Panc1 (cell line): ENCODE data around the gene MTRFR. TPM values are rescaled to one million over a fixed set of nuclear protein-coding genes. Genes with fewer than 3 reads are reported as not detected.
"Not testable (repeated sequence)": the region's sequence is repeated elsewhere in the genome, so short reads cannot be mapped to it uniquely, and the experiment has no call there.

Experiments
- ATAC-seq: fragments of 200-7000 bp; cut with Tn5 transposase; 2 replicates; pipeline ENCODE4 v1.9.1; 2020; ENCODE audit warnings: mild to moderate bottlenecking, moderate library complexity
- BruUV-seq: library from RNA; stranded (reverse); fragments of 400-500 nt; replicated peaks from 2 replicates; lab custom pipeline; 2021; lab: Mats Ljungman, UMichigan
- CTCF ChIA-PET: fragments of 300-600 bp; sonication (Branson Sonifier 250); formaldehyde crosslinking; loops from one replicate; lab custom pipeline; 2022; ENCODE audit warnings: antibody characterized with exemption; lab: Charles Lee
- POLR2A ChIA-PET: fragments of 300-600 bp; sonication (Branson Sonifier 250); formaldehyde crosslinking; loops from one replicate; lab custom pipeline; 2022; ENCODE audit warnings: antibody characterized with exemption; lab: Charles Lee
- DNase-seq: peaks from one replicate; pipeline ENCODE4 v3.0.0-alpha.2; 2010; ENCODE audit warnings: low read depth, low spot score
- H3K27ac ChIP-seq: 2 replicates; pipeline ENCODE4 v1.5.1; 2011; ENCODE audit warnings: mild to moderate bottlenecking, low read length, inconsistent platforms
- H3K27me3 ChIP-seq: fragments of 200-500 bp; sonication (Bioruptor generic); 2 replicates; pipeline ENCODE4 v1.6.0; 2014; ENCODE audit warnings: low read length, inconsistent platforms; ENCODE audit not compliant: control insufficient read depth, insufficient read depth
- H3K36me3 ChIP-seq: fragments of 200-500 bp; sonication (Bioruptor generic); 2 replicates; pipeline ENCODE4 v1.5.1; 2014; ENCODE audit warnings: inconsistent platforms, mild to moderate bottlenecking, low read length, moderate library complexity; ENCODE audit not compliant: control insufficient read depth, insufficient read depth
- H3K4me1 ChIP-seq: 2 replicates; pipeline ENCODE4 v1.5.1; 2011; ENCODE audit warnings: inconsistent platforms, mild to moderate bottlenecking, low read length, moderate library complexity; ENCODE audit not compliant: control insufficient read depth, insufficient read depth
- H3K4me3 ChIP-seq, 2 experiments: 2 replicates each; pipeline ENCODE4 v1.5.1; 2011 to 2012; ENCODE audit warnings: low read depth in 2 of 2, low read length in 2 of 2, mild to moderate bottlenecking in 2 of 2, inconsistent platforms in 1 of 2, moderate library complexity in 1 of 2
- H3K9me3 ChIP-seq: fragments of 200-500 bp; sonication (Bioruptor generic); 2 replicates; pipeline ENCODE4 v1.5.1; 2014; ENCODE audit warnings: low read depth, mild to moderate bottlenecking, inconsistent platforms, low read length, moderate library complexity; ENCODE audit not compliant: control insufficient read depth, insufficient read depth
- CTCF ChIP-seq: fragments of 450-650 bp; IDR thresholded peaks from 2 replicates; pipeline ENCODE4 v1.5.1; 2017; ENCODE audit warnings: mild to moderate bottlenecking
- POLR2AphosphoS5 ChIP-seq: IDR thresholded peaks from 2 replicates; pipeline ENCODE4 v1.6.1; 2012; ENCODE audit warnings: mild to moderate bottlenecking, low read depth, low read length, moderate library complexity
- SIN3A ChIP-seq: IDR thresholded peaks from 2 replicates; pipeline ENCODE4 v1.6.1; 2012; ENCODE audit warnings: low read depth, mild to moderate bottlenecking, low read length, moderate library complexity, borderline replicate concordance; ENCODE audit not compliant: insufficient read depth
- TCF7L2 ChIP-seq: IDR thresholded peaks from 2 replicates; pipeline ENCODE4 v1.6.1; 2011; ENCODE audit warnings: mild to moderate bottlenecking, low read depth, low read length, inconsistent platforms
- in situ Hi-C: cut with HindIII; loops from 2 replicates; pipeline ENCODE4 v1.10.0; 2016; ENCODE audit warnings: low sequenced_read_pairs, low pct_unique_long_range_greater_than_20kb
- intact Hi-C: fragments of 100-400 bp; cut with micrococcal nuclease; formaldehyde crosslinking; loops from one replicate; pipeline ENCODE4 v1.10.0; 2022; ENCODE audit not compliant: unreplicated experiment
- total RNA-seq: library from RNA; stranded (reverse); gene quantifications from one replicate; pipeline ENCODE4 v1.2.1, GENCODE V29; 2021; ENCODE audit not compliant: unreplicated experiment
- TF ChIP-seq, protein P1 (sequence below), 2 experiments: IDR thresholded peaks; 2 replicates each; pipeline ENCODE4 v1.6.1; 2011 to 2012; ENCODE audit warnings: low read depth in 2 of 2, control low read depth in 1 of 2, low read length in 1 of 2, mild to moderate bottlenecking in 1 of 2, moderate library complexity in 1 of 2; ENCODE audit not compliant: insufficient read depth in 1 of 2

The MTRFR gene
- total RNA-seq, 1 experiment from 2014 or later, result 21.5 TPM

DNA sequence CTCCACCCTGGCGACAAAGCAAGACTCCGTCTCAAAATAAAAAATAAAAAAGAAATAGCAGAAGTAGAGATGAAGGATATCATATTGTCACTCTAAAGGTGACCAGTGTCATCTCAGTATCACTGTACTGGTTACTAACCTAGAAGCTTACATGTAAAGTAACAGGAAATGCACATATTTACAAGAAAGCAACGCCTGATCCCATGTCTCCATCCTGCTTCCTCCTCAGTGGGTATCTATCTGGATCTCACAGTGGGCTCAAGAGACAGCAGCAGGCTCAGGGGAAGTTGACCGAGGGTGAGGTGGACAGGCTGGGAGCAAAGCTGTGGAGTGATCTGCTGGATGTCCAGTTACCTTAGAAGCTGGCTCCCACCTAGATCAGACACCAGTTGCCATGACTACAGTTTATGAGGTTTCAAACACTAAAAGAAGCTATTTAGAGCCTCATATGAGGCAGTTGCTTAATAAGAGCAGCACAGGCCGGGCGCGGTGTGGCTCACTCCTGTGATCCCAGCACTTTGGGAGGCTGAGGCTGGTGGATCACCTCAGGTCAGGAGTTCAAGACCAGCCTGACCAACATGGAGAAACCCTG is 10.5 kb downstream of the MTRFR start:
- DNase-seq (no peak), ATAC-seq (0 out of 2 replicates have a peak, but pooled peaks have one; percentile 30)
- no TSS peak for BruUV-seq
- TF ChIP-seq TCF7L2 (no peak), SIN3A (no peak), CTCF (no peak), POLR2AphosphoS5 (no peak)
- TF ChIP-seq, protein P1, sequence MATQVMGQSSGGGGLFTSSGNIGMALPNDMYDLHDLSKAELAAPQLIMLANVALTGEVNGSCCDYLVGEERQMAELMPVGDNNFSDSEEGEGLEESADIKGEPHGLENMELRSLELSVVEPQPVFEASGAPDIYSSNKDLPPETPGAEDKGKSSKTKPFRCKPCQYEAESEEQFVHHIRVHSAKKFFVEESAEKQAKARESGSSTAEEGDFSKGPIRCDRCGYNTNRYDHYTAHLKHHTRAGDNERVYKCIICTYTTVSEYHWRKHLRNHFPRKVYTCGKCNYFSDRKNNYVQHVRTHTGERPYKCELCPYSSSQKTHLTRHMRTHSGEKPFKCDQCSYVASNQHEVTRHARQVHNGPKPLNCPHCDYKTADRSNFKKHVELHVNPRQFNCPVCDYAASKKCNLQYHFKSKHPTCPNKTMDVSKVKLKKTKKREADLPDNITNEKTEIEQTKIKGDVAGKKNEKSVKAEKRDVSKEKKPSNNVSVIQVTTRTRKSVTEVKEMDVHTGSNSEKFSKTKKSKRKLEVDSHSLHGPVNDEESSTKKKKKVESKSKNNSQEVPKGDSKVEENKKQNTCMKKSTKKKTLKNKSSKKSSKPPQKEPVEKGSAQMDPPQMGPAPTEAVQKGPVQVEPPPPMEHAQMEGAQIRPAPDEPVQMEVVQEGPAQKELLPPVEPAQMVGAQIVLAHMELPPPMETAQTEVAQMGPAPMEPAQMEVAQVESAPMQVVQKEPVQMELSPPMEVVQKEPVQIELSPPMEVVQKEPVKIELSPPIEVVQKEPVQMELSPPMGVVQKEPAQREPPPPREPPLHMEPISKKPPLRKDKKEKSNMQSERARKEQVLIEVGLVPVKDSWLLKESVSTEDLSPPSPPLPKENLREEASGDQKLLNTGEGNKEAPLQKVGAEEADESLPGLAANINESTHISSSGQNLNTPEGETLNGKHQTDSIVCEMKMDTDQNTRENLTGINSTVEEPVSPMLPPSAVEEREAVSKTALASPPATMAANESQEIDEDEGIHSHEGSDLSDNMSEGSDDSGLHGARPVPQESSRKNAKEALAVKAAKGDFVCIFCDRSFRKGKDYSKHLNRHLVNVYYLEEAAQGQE (IDR thresholded peaks at IDR 0.05; ENCODE audit: insufficient read depth in 1 of 2, low read depth in 2 of 2, low read length in 1 of 2), result no peak
- ChIA-PET POLR2A (no interaction called here), CTCF (no interaction called here)
- H3K27ac ChIP-seq, result no peak overlapping the region
- in situ Hi-C loops, result no loop called here
- no peak overlapping the region for H3K4me3 ChIP-seq
- no peaks in the 10 kb centered on the region for H3K9me3 ChIP-seq
- no peaks in the 10 kb centered on the region for H3K4me1 ChIP-seq
- intact Hi-C loops, result no loop called here
- no peaks in the 10 kb centered on the region for H3K27me3 ChIP-seq
- no peaks in the 10 kb centered on the region for H3K36me3 ChIP-seq

DNA sequence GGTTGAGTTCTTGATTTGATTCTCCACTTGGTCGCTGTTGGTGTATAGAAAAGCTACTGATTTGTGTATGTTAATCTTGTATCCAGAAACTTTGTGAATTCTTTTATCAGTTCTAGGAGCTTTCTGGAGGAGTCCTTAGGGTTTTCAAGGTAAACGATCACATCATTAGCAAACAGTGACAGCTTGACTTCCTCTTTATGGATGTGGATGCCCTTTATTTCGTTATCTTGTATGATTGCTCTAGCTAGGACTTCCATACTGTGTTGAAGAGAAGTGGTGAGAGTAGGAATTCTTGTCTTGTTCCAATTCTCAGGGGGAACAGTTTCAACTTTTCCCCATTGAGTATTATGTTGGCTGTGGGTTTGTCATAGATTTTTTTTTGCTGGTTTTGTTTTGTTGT is 12.4 kb downstream of the MTRFR start:
- DNase-seq, result no peak
- BruUV-seq, result no TSS peak
- Histone ChIP-seq H3K36me3 (no peaks in the 10 kb centered on the region), H3K27ac (no peak overlapping the region), H3K4me3 (no peak overlapping the region), H3K4me1 (peaks cover 5% of the 10 kb centered on the region), H3K9me3 (no peaks in the 10 kb centered on the region), H3K27me3 (no peaks in the 10 kb centered on the region)
- in situ Hi-C loops (no loop called here), intact Hi-C loops (no loop called here)
- TF ChIP-seq CTCF, result no peak
- TF ChIP-seq POLR2AphosphoS5, result no peak
- no peak for TF ChIP-seq SIN3A
- TF ChIP-seq, protein P1 (IDR thresholded peaks at IDR 0.05; ENCODE audit: insufficient read depth in 1 of 2, low read depth in 2 of 2, low read length in 1 of 2), result no peak
- no peak for TF ChIP-seq TCF7L2
- POLR2A ChIA-PET, result no interaction called here
- CTCF ChIA-PET, result interaction anchor here (0.5 kb wide), 1 partner anchor 344 kb away, joined by 3 read pairs; no protein-coding TSS in a partner anchor
- no peak for ATAC-seq

- intact Hi-C loops, H3K36me3 ChIP-seq, ATAC-seq, H3K27ac ChIP-seq, CTCF ChIA-PET, BruUV-seq, H3K4me3 ChIP-seq, in situ Hi-C loops, H3K27me3 ChIP-seq, H3K9me3 ChIP-seq, DNase-seq: not testable (repeated sequence)
- POLR2A ChIA-PET, result interaction anchor here (0.6 kb wide), 2 partner anchors 352 to 384 kb away, joined by 3 to 10 read pairs; partner anchors contain the start of gene VPS37B
- H3K4me1 ChIP-seq, result peaks cover 22% of the 10 kb centered on the region
These were observed 14.9 kb downstream of the MTRFR start for GRCh38 chr12:123248129-123248528.
